AG04450 (cell line): ENCODE data around the gene ATP1A3. TPM values are rescaled to one million over a fixed set of nuclear protein-coding genes. Genes with fewer than 3 reads are reported as not detected.
"Not testable (repeated sequence)": the region's sequence is repeated elsewhere in the genome, so short reads cannot be mapped to it uniquely, and the experiment has no call there.

Experiments used
- CTCF ChIA-PET: fragments of 300-600, 350-600 bp; formaldehyde crosslinking; extraction: SDS; loops from one replicate; lab custom pipeline; 2022; ENCODE audit warnings: antibody characterized with exemption, inconsistent platforms; lab: Charles Lee
- POLR2A ChIA-PET: fragments of 350-600 bp; formaldehyde crosslinking; extraction: SDS; loops from one replicate; lab custom pipeline; 2021; ENCODE audit warnings: antibody characterized with exemption, inconsistent platforms; lab: Yijun Ruan, JAX
- DNase-seq: peaks from one replicate; pipeline ENCODE4 v3.0.0-alpha.2; 2011; ENCODE audit warnings: low read depth, low spot score
- H3K27ac ChIP-seq: one replicate; pipeline ENCODE4 v1.5.1; 2012; ENCODE audit warnings: low read depth, low read length, control low read depth
- H3K27me3 ChIP-seq: one replicate; pipeline ENCODE4 v1.6.0; 2012; ENCODE audit warnings: low read length; ENCODE audit not compliant: control insufficient read depth, insufficient read depth
- H3K4me3 ChIP-seq: 2 replicates; pipeline ENCODE4 v1.5.1; 2011; ENCODE audit warnings: mild to moderate bottlenecking, low read depth, low read length, control low read depth
- H3K9me3 ChIP-seq: 2 replicates; pipeline ENCODE4 v1.5.1; 2012; ENCODE audit warnings: low read length; ENCODE audit not compliant: control insufficient read depth, insufficient read depth
- polyA plus RNA-seq: library from polyadenylated mRNA; depleted of rRNA; stranded (reverse); fragments of >200 nt; gene quantifications from 2 replicates; pipeline ENCODE4 v1.2.3, GENCODE V29; 2011
- TF ChIP-seq, protein P1 (sequence below): IDR thresholded peaks from 2 replicates; pipeline ENCODE4 v1.5.1; 2011; ENCODE audit warnings: low read depth, low read length, control low read depth, inconsistent platforms

ATP1A3 gene
- polyA plus RNA-seq, 1 experiment, result not detected

DNA sequence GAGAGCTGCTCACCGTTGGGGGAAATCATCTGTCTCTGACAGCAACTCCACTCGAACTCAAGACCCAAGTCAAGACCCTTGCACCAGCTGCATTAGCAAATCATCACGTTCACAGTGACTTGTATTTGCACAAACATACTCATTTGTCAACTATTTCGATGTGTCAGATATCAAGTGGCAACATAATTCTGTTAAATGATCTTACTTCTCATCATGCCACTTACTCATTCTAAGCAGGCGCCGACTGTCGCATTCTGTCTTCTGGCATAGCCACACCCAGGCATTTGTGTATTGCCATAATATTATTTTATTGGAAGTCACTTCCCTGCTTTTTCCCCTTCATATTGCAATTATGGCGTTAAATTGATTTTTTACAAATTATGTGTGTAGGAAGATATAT is 23.0 kb upstream of the ATP1A3 start:
- POLR2A ChIA-PET, result no interaction called here

GRCh38 chr19:42012747-42013146 is 18.7 kb upstream of the ATP1A3 start:
- POLR2A ChIA-PET, H3K4me3 ChIP-seq, DNase-seq, H3K27me3 ChIP-seq, H3K27ac ChIP-seq, H3K9me3 ChIP-seq: not testable (repeated sequence)
- CTCF ChIA-PET, result interaction anchor here (1.3 kb wide), 1 partner anchor 10 kb away, joined by 4 read pairs; no protein-coding TSS in a partner anchor

More for the DNA sequence above, 23.0 kb upstream of the ATP1A3 start:
- CTCF ChIA-PET, result interaction anchor here (0.6 to 1.7 kb wide), 2 partner anchors 11 to 18 kb away, joined by 3 read pairs; no protein-coding TSS in a partner anchor
- Histone ChIP-seq H3K27me3 (peaks cover 4% of the 10 kb centered on the region), H3K4me3 (no peak overlapping the region), H3K9me3 (no peaks in the 10 kb centered on the region), H3K27ac (no peak overlapping the region)
- DNase-seq, result no peak
- TF ChIP-seq, protein P1, sequence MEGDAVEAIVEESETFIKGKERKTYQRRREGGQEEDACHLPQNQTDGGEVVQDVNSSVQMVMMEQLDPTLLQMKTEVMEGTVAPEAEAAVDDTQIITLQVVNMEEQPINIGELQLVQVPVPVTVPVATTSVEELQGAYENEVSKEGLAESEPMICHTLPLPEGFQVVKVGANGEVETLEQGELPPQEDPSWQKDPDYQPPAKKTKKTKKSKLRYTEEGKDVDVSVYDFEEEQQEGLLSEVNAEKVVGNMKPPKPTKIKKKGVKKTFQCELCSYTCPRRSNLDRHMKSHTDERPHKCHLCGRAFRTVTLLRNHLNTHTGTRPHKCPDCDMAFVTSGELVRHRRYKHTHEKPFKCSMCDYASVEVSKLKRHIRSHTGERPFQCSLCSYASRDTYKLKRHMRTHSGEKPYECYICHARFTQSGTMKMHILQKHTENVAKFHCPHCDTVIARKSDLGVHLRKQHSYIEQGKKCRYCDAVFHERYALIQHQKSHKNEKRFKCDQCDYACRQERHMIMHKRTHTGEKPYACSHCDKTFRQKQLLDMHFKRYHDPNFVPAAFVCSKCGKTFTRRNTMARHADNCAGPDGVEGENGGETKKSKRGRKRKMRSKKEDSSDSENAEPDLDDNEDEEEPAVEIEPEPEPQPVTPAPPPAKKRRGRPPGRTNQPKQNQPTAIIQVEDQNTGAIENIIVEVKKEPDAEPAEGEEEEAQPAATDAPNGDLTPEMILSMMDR, result no peak

GRCh38 chr19:42010245-42011126 is 16.5 kb upstream of the ATP1A3 start:
- DNase-seq, result no peak
- Histone ChIP-seq H3K27ac (no peak overlapping the region), H3K27me3 (no peaks in the 10 kb centered on the region), H3K9me3 (no peaks in the 10 kb centered on the region; the same call in 1 of the 2 replicates), H3K4me3 (no peak overlapping the region)
- TF ChIP-seq, protein P1, result no peak
- ChIA-PET POLR2A (interaction anchor here (0.9 kb wide), 1 partner anchor 14 kb away, joined by 3 read pairs; no protein-coding TSS in a partner anchor), CTCF (interaction anchor here (0.6 to 4.2 kb wide), 5 partner anchors 10 to 657 kb away, joined by 3 to 21 read pairs (median 4); no protein-coding TSS in a partner anchor)

GRCh38 chr19:42006569-42006968 is 12.5 kb upstream of the ATP1A3 start:
- H3K9me3 ChIP-seq, result no peaks in the 10 kb centered on the region; the same call in 1 of the 2 replicates
- no peak overlapping the region for H3K27ac ChIP-seq
- POLR2A ChIA-PET, result no interaction called here
- CTCF ChIA-PET, result interaction anchor here (0.6 kb wide), 1 partner anchor 28 kb away, joined by 3 read pairs; no protein-coding TSS in a partner anchor
- TF ChIP-seq, protein P1, result no peak
- peaks cover 20% of the 10 kb centered on the region for H3K27me3 ChIP-seq
- H3K4me3 ChIP-seq, result no peak overlapping the region
- DNase-seq, result no peak

DNA sequence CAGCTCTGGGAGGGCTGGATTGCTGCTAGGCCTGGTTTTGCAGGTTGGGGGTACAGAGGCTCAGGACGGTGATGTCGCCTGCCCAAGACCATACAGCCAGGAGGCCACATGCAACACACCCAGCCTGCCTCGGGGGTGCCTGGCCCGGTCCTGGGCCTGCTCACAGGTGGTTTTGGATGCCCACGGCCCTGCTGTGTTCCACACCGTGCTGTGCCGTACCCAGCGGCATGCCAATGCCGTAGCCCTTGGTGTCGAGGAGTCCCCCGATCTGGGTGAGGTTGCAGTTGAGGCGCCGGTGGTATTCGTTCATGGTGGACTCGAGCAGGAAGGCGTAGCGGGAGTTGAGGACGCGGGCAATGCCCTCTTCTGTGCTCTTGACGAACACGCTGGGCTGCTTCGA is 11.5 kb upstream of the ATP1A3 start:
- peaks cover 28% of the 10 kb centered on the region for H3K27me3 ChIP-seq
- no peak overlapping the region for H3K4me3 ChIP-seq
- no peaks in the 10 kb centered on the region; the same call in 1 of the 2 replicates for H3K9me3 ChIP-seq
- H3K27ac ChIP-seq, result no peak overlapping the region
- POLR2A ChIA-PET, result no interaction called here
- no peak for DNase-seq
- CTCF ChIA-PET, result no interaction called here
- TF ChIP-seq, protein P1, result no peak
